ENCODE results near the gene OR2AG2.

GRCh38 chr11:6721343-6721742 is 50.4 kb downstream of the OR2AG2 start:
- no peak for TF ChIP-seq CTCF (IDR thresholded peaks at IDR 0.05; ENCODE audit: low read depth, low read length, poor library complexity, severe bottlenecking)
- TF ChIP-seq EZH2phosphoT487 (IDR thresholded peaks at IDR 0.05; ENCODE audit: borderline replicate concordance, low read length) = no peak
